Neural crest cell (in vitro differentiated cells): ENCODE data around the gene CRACR2B. TPM values are rescaled to one million over a fixed set of nuclear protein-coding genes. Genes with fewer than 3 reads are reported as not detected.

ENCODE experiments used
- DNase-seq: peaks from one replicate; pipeline ENCODE4 v3.0.0; 2021; ENCODE audit warnings: low read depth, mixed read lengths, low spot score
- H3K27ac Mint-ChIP-seq: one replicate; pipeline ENCODE4 v1.8.0; 2021; ENCODE audit warnings: mild to moderate bottlenecking, mixed read lengths; ENCODE audit not compliant: unreplicated experiment
- H3K27me3 Mint-ChIP-seq: 2 replicates; pipeline ENCODE4 v1.8.0; 2021; ENCODE audit warnings: low read depth, mild to moderate bottlenecking, mixed read lengths
- H3K36me3 Mint-ChIP-seq: 2 replicates; pipeline ENCODE4 v1.8.0; 2021; ENCODE audit warnings: low read depth, mild to moderate bottlenecking, mixed read lengths
- H3K4me1 Mint-ChIP-seq: 2 replicates; pipeline ENCODE4 v1.8.0; 2021; ENCODE audit warnings: mixed read lengths
- H3K4me3 Mint-ChIP-seq: one replicate; pipeline ENCODE4 v1.8.0; 2021; ENCODE audit warnings: mild to moderate bottlenecking, mixed read lengths
- H3K9me3 Mint-ChIP-seq: 2 replicates; pipeline ENCODE4 v1.8.0; 2021; ENCODE audit warnings: mixed read lengths
- total RNA-seq: library from RNA; stranded (reverse); gene quantifications from 2 replicates; pipeline ENCODE4 v1.2.1, GENCODE V29; 2021
- TF ChIP-seq, protein P1 (sequence below): fragments of 200-600 bp; sonication (generic); conservative IDR thresholded peaks from 2 replicates; pipeline ENCODE4 v1.5.0; 2021; ENCODE audit warnings: antibody characterized with exemption, mild to moderate bottlenecking

The CRACR2B gene
- total RNA-seq, 1 donor from 2014 or later = 2.7 TPM

DNA sequence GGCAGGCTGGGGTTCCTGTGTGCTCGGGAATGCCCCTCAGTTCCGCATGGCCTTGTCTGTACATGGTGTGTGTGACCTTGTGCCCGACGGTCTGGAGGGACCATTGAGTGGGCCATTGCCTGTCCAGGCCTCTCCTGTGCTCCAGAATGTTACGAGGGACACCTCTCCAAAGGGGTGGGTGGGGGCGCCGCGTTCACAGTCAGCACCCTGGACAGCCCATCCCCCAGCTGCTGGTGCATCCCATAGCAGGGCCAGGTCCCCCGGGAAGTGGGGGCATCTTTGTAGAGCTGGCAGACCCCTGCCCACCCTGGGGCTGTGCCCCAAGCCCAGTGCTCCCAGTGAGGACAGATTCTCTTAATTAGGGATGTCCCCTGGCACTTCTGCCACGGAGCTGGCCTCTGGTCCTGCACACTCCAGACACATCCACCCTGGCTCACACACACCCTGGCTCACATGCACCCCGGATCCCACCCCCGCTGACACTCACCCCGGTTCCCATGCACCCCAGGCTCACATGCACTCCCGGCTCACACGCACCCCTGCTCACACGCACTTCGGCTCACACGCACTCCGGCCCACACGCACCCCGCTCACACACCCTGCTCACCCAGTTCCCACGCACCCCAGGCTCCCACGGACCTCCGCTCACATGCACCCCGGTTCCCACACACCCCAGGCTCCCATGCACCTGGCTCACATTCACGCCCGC is 30.5 kb downstream of the CRACR2B start:
- Mint-ChIP-seq H3K4me1 (peaks cover 5% of the 10 kb centered on the region), H3K27ac (peak overlapping the region; percentile 12), H3K9me3 (no peaks in the 10 kb centered on the region), H3K27me3 (peaks cover 5% of the 10 kb centered on the region), H3K36me3 (no peaks in the 10 kb centered on the region), H3K4me3 (peak overlapping the region; percentile 34)
- TF ChIP-seq, protein P1, sequence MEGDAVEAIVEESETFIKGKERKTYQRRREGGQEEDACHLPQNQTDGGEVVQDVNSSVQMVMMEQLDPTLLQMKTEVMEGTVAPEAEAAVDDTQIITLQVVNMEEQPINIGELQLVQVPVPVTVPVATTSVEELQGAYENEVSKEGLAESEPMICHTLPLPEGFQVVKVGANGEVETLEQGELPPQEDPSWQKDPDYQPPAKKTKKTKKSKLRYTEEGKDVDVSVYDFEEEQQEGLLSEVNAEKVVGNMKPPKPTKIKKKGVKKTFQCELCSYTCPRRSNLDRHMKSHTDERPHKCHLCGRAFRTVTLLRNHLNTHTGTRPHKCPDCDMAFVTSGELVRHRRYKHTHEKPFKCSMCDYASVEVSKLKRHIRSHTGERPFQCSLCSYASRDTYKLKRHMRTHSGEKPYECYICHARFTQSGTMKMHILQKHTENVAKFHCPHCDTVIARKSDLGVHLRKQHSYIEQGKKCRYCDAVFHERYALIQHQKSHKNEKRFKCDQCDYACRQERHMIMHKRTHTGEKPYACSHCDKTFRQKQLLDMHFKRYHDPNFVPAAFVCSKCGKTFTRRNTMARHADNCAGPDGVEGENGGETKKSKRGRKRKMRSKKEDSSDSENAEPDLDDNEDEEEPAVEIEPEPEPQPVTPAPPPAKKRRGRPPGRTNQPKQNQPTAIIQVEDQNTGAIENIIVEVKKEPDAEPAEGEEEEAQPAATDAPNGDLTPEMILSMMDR = no peak
- no peak for DNase-seq

DNA sequence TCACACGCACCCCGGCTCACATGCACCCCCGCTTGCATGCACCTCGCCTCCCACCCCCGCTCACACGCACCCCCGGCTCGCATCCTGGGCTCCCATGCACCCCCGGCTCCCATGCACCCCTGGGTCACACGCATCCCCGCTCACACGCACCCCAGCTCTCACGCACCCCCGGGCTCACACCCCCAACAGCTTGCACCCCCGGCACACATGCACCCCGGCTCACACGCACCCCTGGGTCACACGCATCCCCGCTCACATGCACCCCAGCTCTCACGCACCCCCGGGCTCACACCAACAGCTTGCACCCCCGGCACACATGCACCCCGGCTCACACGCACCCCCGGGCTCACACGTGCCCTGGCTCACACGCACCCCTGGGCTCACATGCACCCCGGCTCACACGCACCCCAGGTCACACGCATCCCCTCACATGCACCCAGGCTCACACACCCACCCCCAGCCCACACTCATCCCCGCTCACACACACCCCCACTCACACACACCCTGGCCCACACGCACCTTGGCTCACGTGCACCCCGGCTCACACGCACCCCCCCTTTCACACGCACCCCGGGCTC is 31.1 kb downstream of the CRACR2B start:
- H3K4me3 Mint-ChIP-seq = no peak overlapping the region
- peaks cover 5% of the 10 kb centered on the region for H3K4me1 Mint-ChIP-seq
- DNase-seq = no peak
- H3K27me3 Mint-ChIP-seq = peaks cover 5% of the 10 kb centered on the region
- no peaks in the 10 kb centered on the region for H3K36me3 Mint-ChIP-seq
- H3K27ac Mint-ChIP-seq = no peak overlapping the region
- no peaks in the 10 kb centered on the region for H3K9me3 Mint-ChIP-seq
- TF ChIP-seq, protein P1 = no peak

DNA sequence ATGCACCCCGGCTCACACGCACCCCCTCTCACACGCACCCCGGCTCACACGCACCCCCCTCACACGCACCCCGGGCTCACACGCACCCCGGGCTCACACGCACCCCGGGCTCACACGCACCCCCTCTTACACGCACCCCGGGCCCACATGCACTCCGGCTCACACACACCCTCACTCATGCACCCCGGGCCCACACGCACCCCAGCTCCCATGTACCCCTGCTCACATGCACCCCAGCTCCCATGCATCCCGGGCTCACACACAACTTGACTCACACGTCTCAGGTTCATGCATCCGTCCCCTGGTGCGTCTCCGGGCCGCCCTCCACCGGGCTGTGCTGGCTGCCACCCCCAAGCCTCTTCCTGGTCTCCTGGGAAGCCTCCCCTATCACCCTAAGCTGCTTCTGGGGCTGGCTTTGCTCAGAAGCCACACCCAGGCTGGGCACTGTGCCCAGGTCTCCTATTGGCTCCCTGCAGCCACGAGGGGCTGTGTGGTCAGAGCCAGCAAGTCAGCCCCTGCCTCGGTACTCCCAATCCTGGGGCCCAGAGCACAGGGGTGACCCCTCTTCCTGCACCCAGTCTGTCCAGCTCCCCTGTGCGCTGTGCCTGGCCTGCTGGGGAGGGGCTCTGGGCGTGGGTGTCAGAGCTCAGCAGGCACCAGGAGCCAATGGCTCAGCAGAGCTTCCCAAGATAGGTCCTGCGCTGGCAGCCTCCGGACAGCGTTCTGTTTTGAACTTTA is 31.8 kb downstream of the CRACR2B start:
- H3K27me3 Mint-ChIP-seq = peaks cover 5% of the 10 kb centered on the region
- no peak overlapping the region for H3K27ac Mint-ChIP-seq
- H3K4me3 Mint-ChIP-seq = peak overlapping the region; percentile 34
- no peaks in the 10 kb centered on the region for H3K9me3 Mint-ChIP-seq
- TF ChIP-seq, protein P1 = no peak
- peaks cover 4% of the 10 kb centered on the region for H3K4me1 Mint-ChIP-seq
- DNase-seq = no peak
- H3K36me3 Mint-ChIP-seq = no peaks in the 10 kb centered on the region

DNA sequence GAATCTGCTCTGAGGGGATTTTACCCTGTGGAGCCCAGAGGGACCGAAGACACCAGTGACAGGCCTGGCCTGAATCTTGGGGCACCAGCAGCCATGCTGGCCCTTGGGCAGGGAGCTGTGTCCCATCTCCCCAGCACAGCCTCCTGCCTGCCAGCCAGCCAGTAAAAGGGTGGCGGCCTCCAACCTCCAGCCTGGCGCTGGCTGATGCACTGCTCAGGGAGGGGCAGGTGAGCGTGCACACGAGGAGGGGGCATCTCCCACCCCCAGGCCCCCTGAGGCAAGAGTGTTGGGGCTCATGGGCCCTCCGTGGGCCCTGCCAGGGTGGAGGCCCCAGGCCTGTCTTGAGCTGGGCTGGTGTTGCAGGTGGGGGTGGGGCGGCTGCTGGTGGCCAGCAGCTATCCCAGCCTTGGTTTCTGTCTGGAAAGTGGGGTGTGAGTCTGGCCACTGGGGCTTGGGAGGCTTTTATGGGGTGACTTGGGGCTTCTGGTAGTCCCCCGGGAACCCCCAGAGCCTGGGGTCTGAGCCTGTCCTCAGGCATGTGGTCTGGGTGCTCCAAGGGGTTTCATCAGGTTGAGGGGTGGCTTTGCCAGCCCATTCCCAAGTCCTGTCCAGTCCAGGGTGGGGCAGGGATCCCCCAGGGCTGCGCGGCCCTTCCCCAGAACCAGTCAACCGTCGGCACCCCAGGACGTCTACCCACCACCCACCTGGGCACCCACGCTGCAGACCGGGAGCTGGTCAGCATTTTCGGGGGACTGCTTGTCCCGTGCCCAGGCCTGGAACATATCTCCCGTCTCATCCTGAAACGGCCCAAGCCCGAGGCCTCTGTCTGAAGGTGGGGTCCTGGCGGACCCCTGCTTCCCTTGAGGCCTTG is 32.8 kb downstream of the CRACR2B start:
- no peak overlapping the region for H3K27ac Mint-ChIP-seq
- TF ChIP-seq, protein P1 = no peak
- H3K36me3 Mint-ChIP-seq = no peaks in the 10 kb centered on the region
- H3K27me3 Mint-ChIP-seq = peaks cover 2% of the 10 kb centered on the region
- peaks cover 4% of the 10 kb centered on the region for H3K4me1 Mint-ChIP-seq
- no peaks in the 10 kb centered on the region for H3K9me3 Mint-ChIP-seq
- no peak for DNase-seq
- H3K4me3 Mint-ChIP-seq = peak overlapping the region; percentile 67

DNA sequence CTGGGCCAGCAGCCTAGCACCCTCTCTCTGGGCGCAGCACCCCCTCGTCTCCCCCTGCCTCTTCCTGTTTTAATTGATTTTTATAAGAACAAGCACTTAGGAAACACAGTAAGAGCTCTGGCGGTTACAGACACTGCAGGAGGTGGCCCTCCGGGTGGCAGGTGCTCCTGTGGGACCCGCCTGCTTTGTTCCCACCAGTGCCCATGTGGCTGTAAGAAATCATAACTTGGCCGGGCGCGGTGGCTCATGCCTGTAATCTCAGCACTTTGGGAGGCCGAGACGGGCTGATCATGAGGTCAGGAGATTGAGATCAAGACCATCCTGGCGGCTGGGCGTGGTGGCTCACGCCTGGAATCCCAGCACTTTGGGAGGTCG is 33.4 kb downstream of the CRACR2B start:
- Mint-ChIP-seq H3K4me3 (peak overlapping the region; percentile 67), H3K36me3 (no peaks in the 10 kb centered on the region), H3K4me1 (peaks cover 4% of the 10 kb centered on the region), H3K9me3 (no peaks in the 10 kb centered on the region), H3K27ac (no peak overlapping the region), H3K27me3 (peaks cover 1% of the 10 kb centered on the region)
- TF ChIP-seq, protein P1 = no peak
- DNase-seq = no peak
